SK-N-MC (cell line): ENCODE results near the gene STH.

Experiments
- EZH2 ChIP-seq: fragments of 200-600 bp; sonication (generic); IDR thresholded peaks from one replicate; pipeline ENCODE4 v1.6.1; 2017; ENCODE audit warnings: antibody characterized with exemption
- POLR2AphosphoS5 ChIP-seq: IDR thresholded peaks from 2 replicates; pipeline ENCODE4 v1.6.1; 2012; ENCODE audit warnings: mild to moderate bottlenecking, low read depth, low read length, borderline replicate concordance

GRCh38 chr17:45975640-45976295, 23.3 kb upstream of the STH start:
- TF ChIP-seq POLR2AphosphoS5: no peak
- no peak for TF ChIP-seq EZH2
